WERI-Rb-1 (cell line): ENCODE results near the gene TIMP3.

ENCODE experiments used
- DNase-seq: peaks from one replicate; pipeline ENCODE4 v3.0.0-alpha.2; 2020
- H3K27ac ChIP-seq: fragments of 250-450 bp; sonication (Bioruptor Pico); 2 replicates; pipeline ENCODE4 v1.5.1; 2020; ENCODE audit warnings: mild to moderate bottlenecking, moderate library complexity
- H3K27me3 ChIP-seq: fragments of 250-450 bp; sonication (Bioruptor Pico); 2 replicates; pipeline ENCODE4 v1.5.1; 2021; ENCODE audit warnings: mild to moderate bottlenecking, low read depth, moderate library complexity; ENCODE audit not compliant: insufficient read depth, severe bottlenecking
- H3K36me3 ChIP-seq: fragments of 250-450 bp; sonication (Bioruptor Pico); 2 replicates; pipeline ENCODE4 v1.5.1; 2020; ENCODE audit warnings: mild to moderate bottlenecking, moderate library complexity
- H3K4me3 ChIP-seq: 2 replicates; pipeline ENCODE4 v1.5.1; 2011; ENCODE audit warnings: low read depth, mild to moderate bottlenecking, control low read depth, low read length
- H3K9me3 ChIP-seq: fragments of 250-450 bp; sonication (Bioruptor Pico); 2 replicates; pipeline ENCODE4 v1.5.1; 2021; ENCODE audit warnings: mild to moderate bottlenecking, moderate library complexity; ENCODE audit not compliant: severe bottlenecking
- TF ChIP-seq, protein P1 (sequence below): IDR thresholded peaks from 2 replicates; pipeline ENCODE4 v1.5.1; 2011; ENCODE audit warnings: low read depth, mild to moderate bottlenecking, control low read depth, inconsistent platforms, low read length

TIMP3 gene

GRCh38 chr22:32795214-32795596 is 6.3 kb upstream of the TIMP3 start:
- H3K9me3 ChIP-seq: no peaks in the 10 kb centered on the region
- no peak for DNase-seq
- no peak overlapping the region for H3K4me3 ChIP-seq
- no peak overlapping the region for H3K27ac ChIP-seq
- H3K27me3 ChIP-seq: peaks cover 3% of the 10 kb centered on the region
- TF ChIP-seq, protein P1, sequence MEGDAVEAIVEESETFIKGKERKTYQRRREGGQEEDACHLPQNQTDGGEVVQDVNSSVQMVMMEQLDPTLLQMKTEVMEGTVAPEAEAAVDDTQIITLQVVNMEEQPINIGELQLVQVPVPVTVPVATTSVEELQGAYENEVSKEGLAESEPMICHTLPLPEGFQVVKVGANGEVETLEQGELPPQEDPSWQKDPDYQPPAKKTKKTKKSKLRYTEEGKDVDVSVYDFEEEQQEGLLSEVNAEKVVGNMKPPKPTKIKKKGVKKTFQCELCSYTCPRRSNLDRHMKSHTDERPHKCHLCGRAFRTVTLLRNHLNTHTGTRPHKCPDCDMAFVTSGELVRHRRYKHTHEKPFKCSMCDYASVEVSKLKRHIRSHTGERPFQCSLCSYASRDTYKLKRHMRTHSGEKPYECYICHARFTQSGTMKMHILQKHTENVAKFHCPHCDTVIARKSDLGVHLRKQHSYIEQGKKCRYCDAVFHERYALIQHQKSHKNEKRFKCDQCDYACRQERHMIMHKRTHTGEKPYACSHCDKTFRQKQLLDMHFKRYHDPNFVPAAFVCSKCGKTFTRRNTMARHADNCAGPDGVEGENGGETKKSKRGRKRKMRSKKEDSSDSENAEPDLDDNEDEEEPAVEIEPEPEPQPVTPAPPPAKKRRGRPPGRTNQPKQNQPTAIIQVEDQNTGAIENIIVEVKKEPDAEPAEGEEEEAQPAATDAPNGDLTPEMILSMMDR: no peak
- H3K36me3 ChIP-seq: no peaks in the 10 kb centered on the region

DNA sequence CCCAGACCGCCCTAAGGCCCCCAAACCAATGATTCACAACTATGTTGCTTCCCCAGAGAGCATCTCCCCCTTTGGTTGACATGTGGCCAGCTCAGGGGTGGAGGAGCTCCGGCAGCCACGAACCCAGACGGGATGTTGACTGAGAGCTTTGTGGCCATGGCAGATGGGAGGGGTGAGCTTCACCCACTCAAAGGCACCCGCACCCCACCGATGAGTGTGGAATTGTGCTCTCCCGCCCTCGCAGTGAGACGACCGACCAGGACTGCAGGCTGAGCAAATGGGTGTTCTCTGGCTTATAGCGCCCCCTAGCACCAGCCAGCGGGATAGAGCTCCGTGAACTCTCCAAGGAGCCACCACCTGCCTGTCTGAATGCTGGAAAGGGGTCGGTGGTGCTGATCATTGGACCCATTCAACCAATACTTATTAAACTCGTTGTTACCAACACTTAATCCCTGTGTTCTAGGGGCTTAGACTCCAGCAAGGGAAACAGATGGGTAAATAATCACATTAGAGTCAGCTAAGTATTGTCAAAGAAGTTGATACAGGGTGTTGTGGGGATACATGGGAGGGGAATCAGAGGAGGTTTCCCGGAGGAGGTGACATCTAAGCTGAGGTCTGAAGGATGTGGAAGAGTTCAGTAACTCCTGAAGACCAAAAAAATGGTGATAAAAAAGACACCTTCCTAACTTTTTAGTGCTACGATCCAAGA is 4.5 kb upstream of the TIMP3 start:
- Histone ChIP-seq H3K9me3 (no peaks in the 10 kb centered on the region), H3K4me3 (no peak overlapping the region)

GRCh38 chr22:32799496-32799895 is 2.0 kb upstream of the TIMP3 start:
- no peak overlapping the region for H3K4me3 ChIP-seq
- TF ChIP-seq, protein P1: no peak
- H3K27me3 ChIP-seq: peaks cover 28% of the 10 kb centered on the region
- H3K9me3 ChIP-seq: peaks cover 2% of the 10 kb centered on the region
- no peak overlapping the region for H3K27ac ChIP-seq
- no peaks in the 10 kb centered on the region for H3K36me3 ChIP-seq
- DNase-seq: no peak

More for the DNA sequence above, 4.5 kb upstream of the TIMP3 start:
- H3K36me3 ChIP-seq: no peaks in the 10 kb centered on the region
- peaks cover 15% of the 10 kb centered on the region for H3K27me3 ChIP-seq
- H3K27ac ChIP-seq: no peak overlapping the region
- peak; percentile 78 for DNase-seq
- TF ChIP-seq, protein P1: peak; percentile 94

DNA sequence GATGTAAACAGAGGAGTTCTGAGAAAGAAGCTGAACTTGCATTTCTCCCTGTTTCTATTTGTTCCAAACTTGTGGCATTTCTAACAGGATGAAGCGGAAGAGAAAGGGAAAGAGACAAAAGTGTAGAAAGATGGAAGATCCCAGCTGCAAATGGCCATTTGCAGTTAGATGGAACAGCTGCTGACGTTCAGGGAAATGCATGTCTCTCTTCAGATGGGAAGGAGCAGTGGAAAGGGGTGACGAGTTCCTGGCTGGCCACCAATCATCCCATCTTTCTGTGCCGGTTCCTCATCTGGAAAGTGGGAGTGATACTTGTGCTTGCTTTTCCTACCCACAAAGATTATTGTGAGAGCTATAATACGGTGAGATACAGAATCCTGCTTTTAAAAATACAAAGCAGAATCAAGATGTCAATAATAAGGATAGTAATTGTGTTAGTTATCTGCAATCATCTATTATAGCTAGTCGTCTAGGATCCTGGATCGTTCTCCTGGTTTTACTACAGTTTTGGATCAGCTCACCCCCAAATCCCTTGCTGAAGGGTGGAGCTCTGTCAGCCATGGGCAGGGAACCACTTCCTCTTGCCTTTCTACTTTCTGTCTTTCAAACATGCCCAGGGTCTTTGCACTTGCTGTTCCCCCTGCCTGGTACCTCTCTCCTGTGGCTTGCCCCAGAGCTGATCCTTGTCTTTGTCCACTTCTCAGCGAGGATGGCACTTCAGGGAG is 1.2 kb upstream of the TIMP3 start:
- Histone ChIP-seq H3K4me3 (no peak overlapping the region), H3K27ac (no peak overlapping the region), H3K36me3 (no peaks in the 10 kb centered on the region), H3K27me3 (peaks cover 28% of the 10 kb centered on the region), H3K9me3 (peaks cover 2% of the 10 kb centered on the region)
- TF ChIP-seq, protein P1: no peak
- no peak for DNase-seq

GRCh38 chr22:32800994-32801536 is 440 bp upstream of the TIMP3 start:
- TF ChIP-seq, protein P1: no peak
- no peak for DNase-seq
- H3K4me3 ChIP-seq: peak overlapping the region; percentile 36
- H3K27ac ChIP-seq: no peak overlapping the region
- H3K27me3 ChIP-seq: peaks cover 28% of the 10 kb centered on the region
- H3K36me3 ChIP-seq: no peaks in the 10 kb centered on the region
- peaks cover 2% of the 10 kb centered on the region for H3K9me3 ChIP-seq
